SK-N-SH (cell line): Measurements from ENCODE around the gene CLDN10. TPM values are rescaled to one million over a fixed set of nuclear protein-coding genes. Genes with fewer than 3 reads are reported as not detected.

Source experiments
- CTCF ChIA-PET: fragments of 300-600, 350-600 bp; formaldehyde crosslinking; extraction: SDS; loops from one replicate; lab custom pipeline; 2021; lab: Yijun Ruan, JAX
- POLR2A ChIA-PET: fragments of 350-600 bp; sonication (Branson Sonifier 250); formaldehyde crosslinking; extraction: SDS; loops from one replicate; lab custom pipeline; 2020; ENCODE audit warnings: antibody characterized with exemption, inconsistent platforms; lab: Yijun Ruan, JAX
- DNase-seq: peaks from one replicate; pipeline ENCODE4 v3.0.0; 2012
- H2AFZ ChIP-seq: fragments of 200-600 bp; sonication (generic); 2 replicates; pipeline ENCODE4 v1.8.1; 2016; ENCODE audit warnings: antibody characterized with exemption, mild to moderate bottlenecking, low read depth
- H3F3A ChIP-seq: fragments of 200-600 bp; sonication (generic); replicated peaks from 2 replicates; pipeline ENCODE3; 2016; ENCODE audit warnings: antibody characterized with exemption, mild to moderate bottlenecking; ENCODE audit not compliant: insufficient read depth
- H3K27ac ChIP-seq, 2 experiments: fragments of 200-500 bp in 1 of 2; fragments of 200-600 bp in 1 of 2; sonication (Bioruptor generic) in 1 of 2; sonication (generic), shearing (Covaris generic) in 1 of 2; 2 replicates each; pipeline versions ENCODE4 v1.5.1 to v1.6.1; 2014 to 2016; ENCODE audit warnings: low read depth in 2 of 2, inconsistent platforms in 1 of 2, low read length in 1 of 2, mild to moderate bottlenecking in 1 of 2, mixed read lengths in 1 of 2
- H3K27me3 ChIP-seq: fragments of 200-600 bp; sonication (generic), shearing (Covaris generic); 2 replicates; pipeline ENCODE4 v1.6.1; 2016; ENCODE audit warnings: mixed run types; ENCODE audit not compliant: insufficient read depth
- H3K36me3 ChIP-seq, 2 experiments: fragments of 200-500 bp in 1 of 2; fragments of 200-600 bp in 1 of 2; sonication (Bioruptor generic) in 1 of 2; sonication (generic) in 1 of 2; replicated peaks in 1 of 2; 2 replicates each; pipeline versions ENCODE3 to v1.5.1; 2014 to 2016; ENCODE audit warnings: low read length in 1 of 2, mild to moderate bottlenecking in 1 of 2; ENCODE audit not compliant: insufficient read depth in 2 of 2, control insufficient read depth in 1 of 2
- H3K4me1 ChIP-seq, 2 experiments: fragments of 200-500 bp in 1 of 2; fragments of 200-600 bp in 1 of 2; sonication (Bioruptor generic) in 1 of 2; sonication (generic), shearing (Covaris generic) in 1 of 2; 2 replicates each; pipeline versions ENCODE4 v1.5.1 to v1.6.1; 2014 to 2016; ENCODE audit warnings: low read depth in 1 of 2, low read length in 1 of 2, mixed run types in 1 of 2; ENCODE audit not compliant: insufficient read depth in 2 of 2, control insufficient read depth in 1 of 2
- H3K4me2 ChIP-seq: fragments of 200-600 bp; sonication (generic), shearing (Covaris generic); 2 replicates; pipeline ENCODE4 v1.6.1; 2017; ENCODE audit warnings: mixed run types
- H3K4me3 ChIP-seq, 2 experiments: fragments of 200-500 bp in 1 of 2; fragments of 200-600 bp in 1 of 2; sonication (Bioruptor generic) in 1 of 2; sonication (generic), shearing (Covaris generic) in 1 of 2; 2 replicates each; pipeline versions ENCODE4 v1.5.1 to v1.8.1; 2014 to 2016; ENCODE audit warnings: low read depth in 2 of 2, inconsistent platforms in 1 of 2, low read length in 1 of 2, mild to moderate bottlenecking in 1 of 2, mixed read lengths in 1 of 2, moderate library complexity in 1 of 2
- H3K79me2 ChIP-seq: fragments of 200-600 bp; sonication (generic); 2 replicates; pipeline ENCODE4 v1.8.1; 2017; ENCODE audit warnings: mild to moderate bottlenecking; ENCODE audit not compliant: insufficient read depth
- H3K9ac ChIP-seq: fragments of 200-600 bp; sonication (generic); 2 replicates; pipeline ENCODE4 v1.6.1; 2017; ENCODE audit warnings: mixed run types
- H3K9me2 ChIP-seq: fragments of 200-600 bp; sonication (generic); 2 replicates; pipeline ENCODE4 v1.6.1; 2017; ENCODE audit warnings: mixed run types
- H3K9me3 ChIP-seq: fragments of 200-600 bp; sonication (generic); 2 replicates; pipeline ENCODE4 v1.6.1; 2017; ENCODE audit warnings: mixed run types, mild to moderate bottlenecking, moderate library complexity
- H4K20me1 ChIP-seq: fragments of 200-600 bp; sonication (generic); 2 replicates; pipeline ENCODE4 v1.6.1; 2017; ENCODE audit warnings: mild to moderate bottlenecking, mixed run types; ENCODE audit not compliant: insufficient read depth
- CHD2 ChIP-seq: fragments of 150-350 bp; IDR thresholded peaks from 2 replicates; pipeline ENCODE4 v1.6.1; 2018; ENCODE audit warnings: low read length; ENCODE audit not compliant: partially characterized antibody
- ELF1 ChIP-seq: IDR thresholded peaks from 2 replicates; pipeline ENCODE4 v1.4.0; 2012
- FOSL2 ChIP-seq: IDR thresholded peaks from 2 replicates; pipeline ENCODE4 v1.4.0; 2012; ENCODE audit warnings: low read depth, mild to moderate bottlenecking, moderate library complexity, borderline replicate concordance
- FOXM1 ChIP-seq: IDR thresholded peaks from 2 replicates; pipeline ENCODE4 v1.4.0; 2012; ENCODE audit warnings: low read depth, mild to moderate bottlenecking
- GABPA ChIP-seq: IDR thresholded peaks from 2 replicates; pipeline ENCODE4 v1.4.0; 2012; ENCODE audit warnings: low read depth, mild to moderate bottlenecking
- GATA2 ChIP-seq: sonication (generic); formaldehyde crosslinking; IDR thresholded peaks from 2 replicates; pipeline ENCODE4 v1.5.0; 2020; ENCODE audit warnings: mild to moderate bottlenecking, missing genetic modification reagents
- JUND ChIP-seq: IDR thresholded peaks from 2 replicates; pipeline ENCODE4 v1.4.0; 2012
- MEF2A ChIP-seq: IDR thresholded peaks from 2 replicates; pipeline ENCODE4 v1.4.0; 2012; ENCODE audit warnings: low read depth, borderline replicate concordance
- MXI1 ChIP-seq: IDR thresholded peaks from 2 replicates; pipeline ENCODE4 v1.6.1; 2012; ENCODE audit warnings: mild to moderate bottlenecking, low read depth, low read length, improper control_type of control experiment
- RAD21 ChIP-seq: IDR thresholded peaks from 2 replicates; pipeline ENCODE4 v1.6.1; 2012; ENCODE audit warnings: mild to moderate bottlenecking, low read length
- RCOR1 ChIP-seq: fragments of 150-350 bp; IDR thresholded peaks from 2 replicates; pipeline ENCODE4 v1.6.1; 2017; ENCODE audit warnings: antibody characterized with exemption, low read length
- SIN3A ChIP-seq: IDR thresholded peaks from 2 replicates; pipeline ENCODE4 v1.6.1; 2012; ENCODE audit warnings: low read depth, mild to moderate bottlenecking, low read length, moderate library complexity, borderline replicate concordance
- TAF1 ChIP-seq: IDR thresholded peaks from 2 replicates; pipeline ENCODE4 v1.6.1; 2012; ENCODE audit warnings: low read depth, mild to moderate bottlenecking, low read length, moderate library complexity, borderline replicate concordance
- USF1 ChIP-seq: IDR thresholded peaks from 2 replicates; pipeline ENCODE4 v1.4.0; 2012; ENCODE audit warnings: low read depth, borderline replicate concordance
- ZBTB33 ChIP-seq: IDR thresholded peaks from 2 replicates; pipeline ENCODE4 v1.4.0; 2012; ENCODE audit warnings: low read depth, borderline replicate concordance
- polyA plus RNA-seq, 3 experiments: library from polyadenylated mRNA; depleted of rRNA; stranded (reverse); fragments of >200 nt; gene quantifications; 2 replicates each; pipeline ENCODE4 v1.2.3, GENCODE V29; 2012
- TF ChIP-seq, protein P1 (sequence below): IDR thresholded peaks from 2 replicates; pipeline ENCODE4 v1.6.1; 2012; ENCODE audit warnings: mild to moderate bottlenecking, low read depth, low read length, moderate library complexity

CLDN10 gene
- polyA plus RNA-seq, 1 of the 3 experiments (the other 2 are of a cell fraction), result 0.05 TPM

- TF ChIP-seq SIN3A (no peak), JUND (no peak), MXI1 (no peak), ELF1 (no peak), FOXM1 (no peak), MEF2A (no peak), FOSL2 (no peak), GATA2 (CRISPR knock-in tag) (no peak), TAF1 (no peak), ZBTB33 (no peak), GABPA (no peak), RAD21 (no peak), USF1 (no peak), CHD2 (no peak), RCOR1 (no peak)
- TF ChIP-seq, protein P1, sequence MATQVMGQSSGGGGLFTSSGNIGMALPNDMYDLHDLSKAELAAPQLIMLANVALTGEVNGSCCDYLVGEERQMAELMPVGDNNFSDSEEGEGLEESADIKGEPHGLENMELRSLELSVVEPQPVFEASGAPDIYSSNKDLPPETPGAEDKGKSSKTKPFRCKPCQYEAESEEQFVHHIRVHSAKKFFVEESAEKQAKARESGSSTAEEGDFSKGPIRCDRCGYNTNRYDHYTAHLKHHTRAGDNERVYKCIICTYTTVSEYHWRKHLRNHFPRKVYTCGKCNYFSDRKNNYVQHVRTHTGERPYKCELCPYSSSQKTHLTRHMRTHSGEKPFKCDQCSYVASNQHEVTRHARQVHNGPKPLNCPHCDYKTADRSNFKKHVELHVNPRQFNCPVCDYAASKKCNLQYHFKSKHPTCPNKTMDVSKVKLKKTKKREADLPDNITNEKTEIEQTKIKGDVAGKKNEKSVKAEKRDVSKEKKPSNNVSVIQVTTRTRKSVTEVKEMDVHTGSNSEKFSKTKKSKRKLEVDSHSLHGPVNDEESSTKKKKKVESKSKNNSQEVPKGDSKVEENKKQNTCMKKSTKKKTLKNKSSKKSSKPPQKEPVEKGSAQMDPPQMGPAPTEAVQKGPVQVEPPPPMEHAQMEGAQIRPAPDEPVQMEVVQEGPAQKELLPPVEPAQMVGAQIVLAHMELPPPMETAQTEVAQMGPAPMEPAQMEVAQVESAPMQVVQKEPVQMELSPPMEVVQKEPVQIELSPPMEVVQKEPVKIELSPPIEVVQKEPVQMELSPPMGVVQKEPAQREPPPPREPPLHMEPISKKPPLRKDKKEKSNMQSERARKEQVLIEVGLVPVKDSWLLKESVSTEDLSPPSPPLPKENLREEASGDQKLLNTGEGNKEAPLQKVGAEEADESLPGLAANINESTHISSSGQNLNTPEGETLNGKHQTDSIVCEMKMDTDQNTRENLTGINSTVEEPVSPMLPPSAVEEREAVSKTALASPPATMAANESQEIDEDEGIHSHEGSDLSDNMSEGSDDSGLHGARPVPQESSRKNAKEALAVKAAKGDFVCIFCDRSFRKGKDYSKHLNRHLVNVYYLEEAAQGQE, result no peak
- Histone ChIP-seq H3K27ac (no peak overlapping the region), H3F3A (no peaks in the 10 kb centered on the region), H3K27me3 (no peaks in the 10 kb centered on the region), H4K20me1 (no peaks in the 10 kb centered on the region), H3K9me3 (no peaks in the 10 kb centered on the region), H3K9me2 (no peaks in the 10 kb centered on the region), H2AFZ (no peak overlapping the region), H3K4me2 (no peak overlapping the region), H3K36me3 (no peaks in the 10 kb centered on the region), H3K9ac (no peak overlapping the region), H3K4me1 (no peaks in the 10 kb centered on the region; a peak in 1 of 4 replicates), H3K4me3 (no peak overlapping the region), H3K79me2 (no peaks in the 10 kb centered on the region)
- no peak for DNase-seq
- ChIA-PET CTCF (interaction anchor here (0.6 to 2.4 kb wide), 3 partner anchors 20 to 284 kb away, joined by 3 to 8 read pairs (median 3); no protein-coding TSS in a partner anchor), POLR2A (no interaction called here)
Observed at GRCh38 chr13:95557013-95557412, 4.5 kb downstream of the CLDN10 start.
